ENCODE results near the gene PPP4R1. TPM values are rescaled to one million over a fixed set of nuclear protein-coding genes. Genes with fewer than 3 reads are reported as not detected.

Gene PPP4R1
- total and polyA plus RNA-seq, 7 donors, result 10.3 to 36.1 (median 27.8) TPM

GRCh38 chr18:9594823-9595596 is 19.3 kb downstream of the PPP4R1 start:
- DNase-seq, result no peak
- Histone ChIP-seq H3K27ac (no peak overlapping the region), H3K4me1 (peaks cover 11% of the 10 kb centered on the region), H3K9me3 (peaks cover 24% of the 10 kb centered on the region), H3K36me3 (ENCODE audit: insufficient read depth in 1 of 2, low read depth in 1 of 2) (peaks cover 0 to 29% of the 10 kb centered on the region in 2 donors), H3K4me3 (no peak overlapping the region), H3K27me3 (ENCODE audit: insufficient read depth in 3 of 3, low read length in 2 of 3) (no peaks in the 10 kb centered on the region)
- intact Hi-C loops (cut with DNase I), result no loop called here
- ATAC-seq, result no peak
- no peak for TF ChIP-seq CTCF (IDR thresholded peaks at IDR 0.05)
- WGBS, 3 donors, result 71 to 93% (median 75%) methylated on average over 1 of the region's 1 CpG

GRCh38 chr18:9587924-9588323 is 26.4 kb downstream of the PPP4R1 start:
- intact Hi-C loops (cut with DNase I), result no loop called here
- H3K36me3 ChIP-seq (ENCODE audit: insufficient read depth in 1 of 2, low read depth in 1 of 2), result peaks cover 0 to 76% of the 10 kb centered on the region in 2 donors

GRCh38 chr18:9586814-9587213 is 27.5 kb downstream of the PPP4R1 start:
- Histone ChIP-seq H3K4me3 (no peak overlapping the region), H3K27me3 (ENCODE audit: insufficient read depth in 3 of 3, low read length in 2 of 3) (no peaks in the 10 kb centered on the region), H3K4me1 (no peaks in the 10 kb centered on the region), H3K36me3 (ENCODE audit: insufficient read depth in 1 of 2, low read depth in 1 of 2) (peaks cover under 1 to 76% of the 10 kb centered on the region in 2 donors), H3K9me3 (no peaks in the 10 kb centered on the region), H3K27ac (no peak overlapping the region)
- 92 to 94% (median 93%) methylated on average over 3 of the region's 3 CpGs for WGBS, 3 donors
- ATAC-seq, result no peak
- no peak for DNase-seq
- intact Hi-C loops (cut with DNase I), result no loop called here
- no peak for TF ChIP-seq CTCF (IDR thresholded peaks at IDR 0.05)

More at GRCh38 chr18:9587924-9588323, 26.4 kb downstream of the PPP4R1 start:
- Histone ChIP-seq H3K27ac (no peak overlapping the region), H3K4me3 (no peak overlapping the region), H3K27me3 (ENCODE audit: insufficient read depth in 3 of 3, low read length in 2 of 3) (no peaks in the 10 kb centered on the region), H3K9me3 (no peaks in the 10 kb centered on the region), H3K4me1 (no peaks in the 10 kb centered on the region)
- DNase-seq, result no peak
- 93 to 99% (median 97%) methylated on average over 4 of the region's 4 CpGs for WGBS, 3 donors
- ATAC-seq, result no peak
- no peak for TF ChIP-seq CTCF (IDR thresholded peaks at IDR 0.05)

- no peak overlapping the region for H3K4me3 ChIP-seq
These were observed 32.7 kb downstream of the PPP4R1 start for GRCh38 chr18:9581667-9582066.

More at GRCh38 chr18:9581667-9582066, 32.7 kb downstream of the PPP4R1 start:
- no peak overlapping the region for H3K27ac ChIP-seq
- WGBS, 3 donors, result 96 to 98% (median 98%) methylated on average over 7 of the region's 7 CpGs
- ATAC-seq (no peak), DNase-seq (no peak)
- no peaks in the 10 kb centered on the region for H3K27me3 ChIP-seq (ENCODE audit: insufficient read depth in 3 of 3, low read length in 2 of 3)
- no peak for TF ChIP-seq CTCF (IDR thresholded peaks at IDR 0.05)
- peaks cover 7 to 77% of the 10 kb centered on the region in 2 donors for H3K36me3 ChIP-seq (ENCODE audit: insufficient read depth in 1 of 2, low read depth in 1 of 2)
- no peaks in the 10 kb centered on the region for H3K9me3 ChIP-seq
- intact Hi-C loops (cut with DNase I), result no loop called here
- H3K4me1 ChIP-seq, result no peaks in the 10 kb centered on the region

Measured in psoas muscle (tissue), 8 donors.